Ascending aorta (tissue), 2 donors: ENCODE measurements around the gene UNC5C. TPM values are rescaled to one million over a fixed set of nuclear protein-coding genes. Genes with fewer than 3 reads are reported as not detected.

Source experiments
- DNase-seq, 2 donors: peaks; one replicate each; pipeline ENCODE4 v3.0.0-alpha.2; 2019; ENCODE audit warnings: low spot score in 2 of 2
- H3K27ac ChIP-seq, 2 donors: fragments of 200-600 bp; sonication (generic); one replicate each; pipeline ENCODE4 v1.5.1; 2016 to 2017; ENCODE audit warnings: mild to moderate bottlenecking in 1 of 2
- H3K27me3 ChIP-seq: fragments of 200-600 bp; sonication (generic); one replicate; pipeline ENCODE4 v1.5.1; 2017
- H3K36me3 ChIP-seq, 2 donors: fragments of 200-600 bp; sonication (generic); one replicate each; pipeline ENCODE4 v1.5.1; 2016
- H3K4me1 ChIP-seq, 2 donors: fragments of 200-600 bp; sonication (generic); one replicate each; pipeline ENCODE4 v1.5.1; 2016 to 2017; ENCODE audit warnings: mild to moderate bottlenecking in 1 of 2
- H3K4me3 ChIP-seq, 2 donors: fragments of 200-600 bp; sonication (generic); one replicate each; pipeline ENCODE4 v1.5.1; 2016 to 2017; ENCODE audit warnings: mild to moderate bottlenecking in 1 of 2
- H3K9me3 ChIP-seq, 2 donors: fragments of 200-600 bp; sonication (generic); one replicate each; pipeline ENCODE4 v1.5.1; 2016
- CTCF ChIP-seq, 3 experiments: fragments of 200-600 bp in 2 of 3; fragments of 450-650 bp in 1 of 3; sonication (generic) in 2 of 3; IDR thresholded peaks; one replicate each; pipeline ENCODE4 v1.5.1; 2016 to 2019; ENCODE audit warnings: antibody characterized with exemption in 3 of 3, mild to moderate bottlenecking in 1 of 3, moderate library complexity in 1 of 3
- intact Hi-C: fragments of 100-400 bp; cut with DNase I; formaldehyde crosslinking; loops from one replicate; pipeline ENCODE4 v1.15.1; 2023
- total RNA-seq: library from RNA; depleted of rRNA; stranded (reverse); fragments of >200 nt; gene quantifications from one replicate; pipeline ENCODE4 v1.1.0, GENCODE V29; 2016

The UNC5C gene
- total RNA-seq, 1 donor from 2014 or later, result 13.3 TPM

GRCh38 chr4:95415346-95415771 lies 133.4 kb downstream of the UNC5C start:
- Histone ChIP-seq H3K27me3 (no peaks in the 10 kb centered on the region), H3K4me1 (no peaks in the 10 kb centered on the region), H3K9me3 (no peaks in the 10 kb centered on the region), H3K27ac (no peak overlapping the region), H3K36me3 (no peaks in the 10 kb centered on the region), H3K4me3 (no peak overlapping the region)
- intact Hi-C loops, result no loop called here
- no peak for TF ChIP-seq CTCF (IDR thresholded peaks at IDR 0.05)
- no peak for DNase-seq

GRCh38 chr4:95411371-95412088 lies 137.2 kb downstream of the UNC5C start:
- H3K36me3 ChIP-seq, result no peaks in the 10 kb centered on the region
- no peak overlapping the region for H3K4me3 ChIP-seq
- no peaks in the 10 kb centered on the region for H3K27me3 ChIP-seq
- H3K27ac ChIP-seq, result no peak overlapping the region
- intact Hi-C loops, result no loop called here
- TF ChIP-seq CTCF (IDR thresholded peaks at IDR 0.05), result no peak
- no peak for DNase-seq
- no peaks in the 10 kb centered on the region for H3K9me3 ChIP-seq
- no peaks in the 10 kb centered on the region for H3K4me1 ChIP-seq

- DNase-seq, result no peak
- no peak overlapping the region for H3K4me3 ChIP-seq
- no peaks in the 10 kb centered on the region for H3K9me3 ChIP-seq
- H3K27ac ChIP-seq, result no peak overlapping the region
- no peaks in the 10 kb centered on the region for H3K36me3 ChIP-seq
- no peak for TF ChIP-seq CTCF (IDR thresholded peaks at IDR 0.05)
- no peaks in the 10 kb centered on the region for H3K4me1 ChIP-seq
- H3K27me3 ChIP-seq, result no peaks in the 10 kb centered on the region
- intact Hi-C loops, result no loop called here
These were observed 138.3 kb downstream of the UNC5C start for GRCh38 chr4:95410387-95410977.

- Histone ChIP-seq H3K4me1 (no peaks in the 10 kb centered on the region), H3K27me3 (no peaks in the 10 kb centered on the region), H3K9me3 (no peaks in the 10 kb centered on the region), H3K27ac (no peak overlapping the region), H3K36me3 (no peaks in the 10 kb centered on the region), H3K4me3 (no peak overlapping the region)
- intact Hi-C loops, result no loop called here
- TF ChIP-seq CTCF (IDR thresholded peaks at IDR 0.05), result no peak
- DNase-seq, result no peak
These were observed 139.0 kb downstream of the UNC5C start for GRCh38 chr4:95409750-95410149.

GRCh38 chr4:95409127-95409526 lies 139.6 kb downstream of the UNC5C start:
- no peak overlapping the region for H3K27ac ChIP-seq
- no peak overlapping the region for H3K4me3 ChIP-seq
- H3K27me3 ChIP-seq, result no peaks in the 10 kb centered on the region
- H3K9me3 ChIP-seq, result no peaks in the 10 kb centered on the region
- TF ChIP-seq CTCF (IDR thresholded peaks at IDR 0.05), result no peak
- no peaks in the 10 kb centered on the region for H3K4me1 ChIP-seq
- intact Hi-C loops, result no loop called here
- H3K36me3 ChIP-seq, result no peaks in the 10 kb centered on the region
- DNase-seq, result no peak
